ENCODE measurements around the gene USP6.
"Not testable (repeated sequence)": the region's sequence is repeated elsewhere in the genome, so short reads cannot be mapped to it uniquely, and the experiment has no call there.

The USP6 gene

DNA sequence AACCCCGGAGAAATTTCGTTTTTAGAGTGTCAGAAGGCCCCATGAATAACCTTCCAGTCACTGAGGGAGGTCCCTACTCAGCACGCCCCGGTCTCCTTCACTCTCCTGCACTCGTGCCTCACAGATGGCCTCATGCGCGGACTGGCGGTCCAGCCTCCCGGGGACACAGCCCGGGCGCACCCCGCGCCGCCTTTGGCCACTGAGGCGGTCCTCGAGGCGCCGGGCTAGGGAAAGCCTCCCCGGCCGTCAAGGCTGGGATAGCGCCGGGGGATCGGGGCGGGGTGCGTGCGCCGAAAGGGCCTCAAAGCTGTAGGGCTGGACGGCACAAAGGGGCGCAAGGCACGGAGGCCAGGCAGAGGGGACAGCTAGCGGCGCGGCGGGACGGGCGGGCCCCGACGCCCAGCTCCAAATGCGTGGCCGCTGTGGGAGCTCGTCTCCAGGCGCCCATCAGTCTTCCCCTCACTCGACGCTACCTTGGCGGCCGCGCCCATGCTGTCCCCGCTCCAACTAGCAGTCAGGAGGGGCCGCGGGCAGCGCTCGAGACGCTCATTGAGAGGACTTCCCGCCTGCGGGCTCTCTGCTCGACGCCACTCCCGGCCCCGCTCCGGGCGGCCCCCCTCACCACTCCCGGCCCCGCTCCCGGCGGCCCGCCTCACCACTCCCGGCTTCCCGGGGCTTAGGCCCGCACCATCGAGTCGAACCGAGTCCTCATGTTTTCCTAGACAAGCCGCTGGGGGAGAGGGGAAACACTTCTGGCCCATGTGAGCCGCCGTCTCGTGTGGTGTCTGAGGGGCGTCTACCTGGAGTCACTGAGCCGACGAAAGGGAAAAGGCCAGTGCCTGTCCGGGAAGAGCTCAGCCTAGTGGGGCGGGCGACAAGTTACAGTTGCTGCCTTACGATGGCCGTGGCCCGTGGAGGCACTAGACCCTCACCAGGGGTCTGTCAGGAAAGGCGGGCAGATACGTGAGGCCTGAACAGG, at the start of gene USP6:
Gene USP6 (plus strand): TSS at position 360 of the 979 bp plus-strand sequence. CDS start 14,336 bp downstream, outside the sequence.
- no peak for DNase-seq

DNA sequence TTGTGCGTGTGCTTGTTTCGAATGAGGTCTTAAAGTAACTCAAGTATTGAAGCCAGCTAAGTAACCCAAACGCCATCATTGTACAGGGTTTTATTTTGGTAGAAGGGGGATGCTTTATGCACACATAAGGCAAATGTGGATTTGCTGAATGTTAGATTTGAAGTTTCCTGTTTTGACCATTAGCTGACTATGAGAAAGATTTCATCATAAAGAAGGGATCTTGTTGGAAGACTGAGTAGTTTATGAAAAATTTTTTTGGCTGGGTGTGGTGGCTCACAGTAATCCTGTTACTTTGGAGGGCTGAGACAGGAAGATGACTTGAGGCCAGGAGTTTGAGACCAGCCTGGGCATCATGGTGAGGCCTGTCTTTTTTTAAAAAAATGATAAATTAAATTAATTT, 47.6 kb upstream of the USP6 start:
- DNase-seq: no peak

DNA sequence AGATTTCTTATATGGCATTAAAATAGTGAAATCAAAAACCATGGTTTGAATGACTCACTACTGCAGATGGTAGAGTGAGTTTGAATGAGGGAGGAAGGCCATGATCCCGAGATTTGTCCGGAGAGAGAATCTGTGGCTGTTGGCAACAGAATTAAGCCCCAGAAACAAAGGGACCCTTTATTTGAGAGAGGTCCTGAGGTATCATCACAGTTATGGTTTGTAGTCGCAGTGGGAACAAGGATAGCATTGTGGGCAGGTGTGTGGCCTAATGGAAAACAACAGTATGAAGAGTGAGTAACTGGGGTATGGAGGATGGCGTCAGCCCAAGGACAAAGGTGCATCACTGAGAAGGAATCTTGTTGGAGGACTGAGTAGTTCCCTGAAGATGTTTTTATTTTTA, 46.1 kb upstream of the USP6 start:
- no peak for DNase-seq

DNA sequence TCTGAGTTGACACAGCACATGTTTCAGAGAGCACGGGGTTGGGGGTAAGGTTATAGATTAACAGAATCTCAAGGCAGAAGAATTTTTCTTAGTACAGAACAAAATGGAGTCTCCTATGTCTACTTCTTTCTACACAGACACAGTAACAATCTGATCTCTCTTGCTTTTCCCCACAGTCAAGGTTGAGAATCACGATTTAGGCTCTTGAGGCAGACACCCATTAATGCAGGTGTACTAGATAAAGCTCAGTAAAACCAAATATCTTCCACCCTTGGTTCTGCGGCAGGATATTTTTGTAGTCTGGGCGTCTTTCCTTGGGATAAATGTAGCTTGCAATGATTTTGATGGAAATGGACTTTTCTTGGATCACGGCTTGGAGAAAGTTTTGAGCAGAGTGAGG, 40.4 kb upstream of the USP6 start:
- not testable (repeated sequence) for DNase-seq

DNA sequence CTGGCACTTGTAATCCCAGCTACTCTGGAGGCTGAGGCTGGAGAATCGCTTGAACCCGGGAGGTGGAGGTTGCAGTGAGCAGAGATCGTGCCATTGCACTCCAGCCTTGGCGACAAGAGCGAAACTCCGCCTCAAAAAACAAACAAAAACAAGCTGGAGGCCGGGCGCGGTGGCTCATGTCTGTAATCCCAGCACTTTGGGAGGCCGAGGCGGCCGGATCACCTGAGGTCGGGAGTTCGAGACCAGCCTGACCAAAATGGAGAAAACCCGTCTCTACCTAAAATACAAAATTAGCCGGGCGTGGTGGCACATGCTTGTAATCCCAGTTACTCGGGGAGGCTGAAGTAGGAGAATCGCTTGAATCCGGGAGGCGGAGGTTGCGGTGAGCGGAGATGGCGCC, 38.6 kb upstream of the USP6 start:
- not testable (repeated sequence) for DNase-seq

DNA sequence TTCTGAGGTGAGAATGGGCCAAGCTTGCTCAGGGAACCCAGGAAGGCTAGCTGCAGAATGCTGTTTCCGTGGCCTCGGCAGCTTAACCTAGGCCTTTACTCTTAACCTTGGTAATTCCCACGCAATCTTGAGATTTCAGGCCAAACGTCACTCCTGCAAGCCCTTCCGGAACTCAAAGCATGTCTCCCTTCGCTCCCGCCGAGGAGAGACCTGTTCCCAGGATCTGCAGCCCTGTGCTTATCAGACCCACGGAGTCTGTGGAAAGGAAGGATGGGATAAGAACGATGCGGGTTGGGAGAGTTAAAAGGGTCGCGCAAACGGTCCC, 38.1 kb upstream of the USP6 start:
- no peak for DNase-seq

DNA sequence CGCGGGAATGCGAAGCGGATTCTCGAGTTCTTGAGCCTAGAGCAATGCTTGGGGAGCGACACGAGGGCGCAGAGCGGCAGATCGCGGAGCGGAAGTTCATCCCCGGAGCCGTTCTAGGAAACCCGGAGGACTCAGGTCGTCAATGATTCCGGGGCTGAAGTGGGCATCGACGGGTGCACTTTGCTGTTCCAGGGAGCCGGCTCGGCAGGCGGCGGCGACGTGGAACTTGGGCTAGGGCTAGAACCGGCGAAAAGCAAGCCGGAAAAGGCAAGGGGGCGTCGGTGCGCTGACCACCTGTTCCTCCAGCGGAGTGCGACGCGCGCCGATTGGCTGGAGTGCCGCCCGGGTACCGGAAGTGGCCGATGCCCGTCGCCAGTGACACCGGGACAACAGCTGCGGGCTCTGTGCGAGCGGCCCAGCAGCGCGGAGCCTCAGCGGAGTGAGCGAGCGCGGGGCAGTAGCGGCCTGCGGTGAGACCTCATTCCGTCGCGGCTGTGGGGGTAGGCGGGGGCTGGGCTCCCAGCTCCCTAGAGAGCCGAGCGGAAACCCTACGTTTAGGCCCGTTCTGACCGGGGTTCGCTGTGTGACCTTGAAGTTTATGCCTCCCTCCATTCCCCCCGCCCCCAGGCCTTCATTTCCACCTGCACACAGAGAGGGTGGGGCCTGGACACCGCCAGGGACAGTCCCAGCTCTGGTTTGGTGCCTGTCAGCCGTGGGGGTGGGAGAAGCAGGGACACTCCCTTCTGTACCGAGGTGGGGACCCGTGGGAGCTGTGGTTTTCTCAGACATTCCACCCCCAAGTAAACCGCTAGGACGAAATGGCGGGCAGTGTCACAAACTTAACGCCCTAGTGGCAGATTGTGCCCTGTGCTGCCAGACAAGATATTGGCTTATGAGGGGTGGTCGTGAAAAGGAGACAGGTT, 37.5 kb upstream of the USP6 start, which contains the start of gene ZFP3:
Gene ZFP3 (plus strand): TSS at position 362 of the 923 bp plus-strand sequence. CDS start 13,038 bp downstream, outside the sequence.
- DNase-seq: no peak

DNA sequence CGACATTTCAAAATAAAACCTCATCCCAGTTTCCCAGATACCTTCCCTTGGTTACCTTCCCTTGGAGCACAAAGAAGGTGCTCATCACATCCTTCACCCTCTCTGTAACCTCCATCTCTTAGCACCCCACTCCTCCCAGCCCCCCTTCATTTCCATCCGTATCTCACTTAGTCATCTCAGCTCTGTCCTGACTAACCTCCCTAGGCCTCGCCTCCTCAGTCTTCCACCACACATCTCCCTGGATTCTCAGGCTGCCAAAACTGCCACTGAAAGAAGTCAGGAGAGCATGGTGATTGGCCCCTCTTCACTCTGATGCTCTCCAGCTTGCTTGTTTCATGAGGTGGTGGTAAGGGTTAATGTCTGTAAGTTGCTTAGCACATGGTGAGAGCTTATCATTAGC, 35.2 kb upstream of the USP6 start:
- no peak for DNase-seq

DNA sequence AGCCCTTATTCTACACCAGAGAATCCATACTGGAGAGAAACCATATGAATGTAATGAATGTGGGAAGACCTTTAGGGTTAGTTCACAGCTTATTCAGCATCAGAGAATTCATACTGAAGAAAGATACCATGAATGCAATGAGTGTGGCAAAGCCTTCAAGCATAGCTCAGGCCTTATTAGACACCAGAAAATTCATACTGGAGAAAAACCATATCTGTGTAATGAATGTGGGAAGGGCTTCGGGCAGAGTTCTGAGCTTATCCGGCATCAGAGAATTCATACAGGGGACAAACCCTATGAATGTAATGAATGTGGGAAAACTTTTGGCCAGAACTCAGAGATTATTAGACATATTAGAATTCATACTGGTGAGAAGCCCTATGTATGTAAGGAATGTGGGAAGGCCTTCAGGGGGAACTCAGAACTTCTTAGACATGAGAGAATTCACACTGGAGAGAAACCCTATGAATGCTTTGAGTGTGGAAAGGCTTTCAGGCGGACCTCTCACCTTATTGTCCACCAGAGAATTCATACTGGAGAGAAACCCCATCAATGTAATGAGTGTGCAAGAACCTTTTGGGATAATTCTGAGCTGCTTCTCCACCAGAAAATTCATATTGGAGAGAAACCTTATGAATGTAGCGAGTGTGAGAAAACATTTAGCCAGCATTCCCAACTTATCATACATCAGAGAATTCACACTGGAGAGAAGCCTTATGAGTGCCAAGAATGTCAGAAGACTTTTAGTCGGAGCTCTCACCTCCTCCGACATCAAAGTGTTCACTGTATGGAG, 23.4 kb upstream of the USP6 start:
- no peak for DNase-seq

DNA sequence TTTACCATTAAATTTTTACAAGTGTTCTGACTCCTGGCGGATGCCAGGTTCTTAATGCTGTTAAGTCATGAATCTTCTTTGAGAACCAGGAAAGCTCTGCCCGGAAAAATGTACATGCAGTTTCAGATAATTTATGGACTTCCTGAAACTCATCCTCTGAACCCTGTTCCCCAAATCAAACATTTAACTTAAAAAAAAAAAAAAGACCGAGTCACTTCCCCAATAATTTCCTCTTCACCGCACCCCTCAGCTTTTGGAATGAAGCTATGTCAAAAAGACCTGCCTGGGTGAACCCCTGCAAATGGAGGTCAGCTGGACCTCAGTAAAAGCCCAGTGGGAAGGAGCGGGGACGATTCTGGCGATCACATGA, 19.1 kb upstream of the USP6 start:
- no peak for DNase-seq

DNA sequence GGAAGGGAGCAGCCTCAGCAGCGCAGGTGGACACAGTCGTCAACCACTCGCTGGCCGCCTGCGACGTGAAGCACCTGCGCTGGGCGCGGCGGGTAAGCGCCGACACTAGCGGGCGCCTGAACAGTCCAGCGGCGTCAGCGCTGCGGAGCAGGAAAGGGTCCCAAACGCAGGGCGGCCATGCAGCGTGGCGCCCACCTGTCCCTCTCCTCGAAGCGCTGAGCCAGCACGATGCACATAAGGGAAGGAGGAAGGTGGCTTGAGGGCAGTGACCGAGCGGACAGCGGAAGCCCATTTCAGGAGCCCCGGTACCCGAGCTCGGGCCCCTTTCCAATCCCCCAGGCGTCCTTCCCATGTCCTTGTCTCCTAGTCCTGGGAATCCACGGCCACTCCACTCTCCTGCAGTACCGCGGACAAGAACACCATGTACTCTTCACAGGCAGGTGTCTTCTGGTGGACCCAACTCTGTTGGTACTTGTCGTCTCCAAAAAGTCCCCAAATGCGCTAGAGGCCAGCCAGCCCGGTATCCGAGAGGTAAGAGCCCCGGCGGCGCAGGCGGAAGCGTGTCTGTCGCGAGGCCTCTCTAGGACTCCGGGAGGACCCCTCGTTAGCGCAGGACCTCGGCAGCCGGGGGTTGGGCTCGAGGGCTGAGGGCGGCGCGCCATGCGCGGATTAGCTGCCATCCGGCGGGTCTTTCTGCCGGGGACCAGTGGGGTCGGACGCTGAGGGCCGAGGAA, 18.6 kb upstream of the USP6 start:
- no peak for DNase-seq

DNA sequence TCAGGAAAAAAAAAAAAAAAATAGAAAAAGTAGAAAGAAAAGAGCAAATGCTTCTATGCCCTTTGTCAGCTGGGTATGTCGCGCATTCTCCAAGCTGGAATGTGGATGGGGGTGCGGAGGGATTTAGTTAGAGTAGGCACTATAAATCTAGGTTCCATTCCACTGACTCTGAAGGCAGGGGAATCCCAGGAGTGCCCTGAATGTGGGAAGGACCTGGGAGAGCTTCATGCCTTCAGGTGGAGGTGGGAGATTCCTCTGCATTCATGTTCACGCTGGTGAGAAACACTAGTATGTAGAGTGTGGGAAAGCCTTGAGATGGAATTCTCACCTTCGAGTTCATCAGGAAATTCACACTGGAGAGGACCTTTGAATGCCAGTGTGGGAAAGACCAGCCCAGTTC, 16.6 kb upstream of the USP6 start:
- DNase-seq: no peak

DNA sequence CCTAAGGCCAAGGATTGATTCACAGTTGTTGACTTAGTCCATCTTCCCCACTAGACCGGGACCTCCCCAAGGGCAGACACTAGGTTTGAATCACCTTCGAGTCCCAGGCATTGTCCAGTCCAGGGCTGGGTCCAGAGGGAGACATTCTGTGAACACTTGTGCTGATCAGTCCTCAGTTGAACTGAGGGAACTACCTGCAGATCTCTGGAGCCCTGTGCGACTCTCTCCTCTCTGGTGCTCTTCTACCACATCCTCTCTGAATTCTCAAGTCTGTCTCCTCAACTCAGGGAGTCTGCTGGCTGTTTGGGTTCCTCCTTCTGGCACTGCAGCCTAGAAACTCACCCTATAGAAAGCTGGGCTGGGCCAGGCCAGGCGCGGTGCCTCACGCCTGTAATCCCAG, 15.0 kb upstream of the USP6 start:
- no peak for DNase-seq

DNA sequence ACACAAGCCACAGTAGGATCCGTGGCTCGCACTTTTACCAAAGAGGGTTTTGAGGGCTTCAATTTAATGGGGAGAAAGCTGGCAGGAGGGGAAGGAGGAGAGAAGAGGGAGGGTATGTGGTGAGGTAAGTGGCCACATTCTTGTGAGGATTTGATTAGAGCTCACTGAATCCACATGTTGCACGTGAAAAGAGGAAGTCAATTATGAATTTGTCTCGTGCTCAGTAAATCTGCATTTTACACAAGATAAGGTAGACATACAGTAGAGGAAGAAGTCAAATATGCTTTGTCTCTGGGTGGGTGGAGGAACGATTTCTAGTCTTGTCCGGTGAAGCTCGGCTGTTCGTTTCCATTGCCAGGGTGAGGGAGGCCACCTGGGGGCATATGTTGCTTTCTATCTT, 5.0 kb upstream of the USP6 start:
- no peak for DNase-seq

DNA sequence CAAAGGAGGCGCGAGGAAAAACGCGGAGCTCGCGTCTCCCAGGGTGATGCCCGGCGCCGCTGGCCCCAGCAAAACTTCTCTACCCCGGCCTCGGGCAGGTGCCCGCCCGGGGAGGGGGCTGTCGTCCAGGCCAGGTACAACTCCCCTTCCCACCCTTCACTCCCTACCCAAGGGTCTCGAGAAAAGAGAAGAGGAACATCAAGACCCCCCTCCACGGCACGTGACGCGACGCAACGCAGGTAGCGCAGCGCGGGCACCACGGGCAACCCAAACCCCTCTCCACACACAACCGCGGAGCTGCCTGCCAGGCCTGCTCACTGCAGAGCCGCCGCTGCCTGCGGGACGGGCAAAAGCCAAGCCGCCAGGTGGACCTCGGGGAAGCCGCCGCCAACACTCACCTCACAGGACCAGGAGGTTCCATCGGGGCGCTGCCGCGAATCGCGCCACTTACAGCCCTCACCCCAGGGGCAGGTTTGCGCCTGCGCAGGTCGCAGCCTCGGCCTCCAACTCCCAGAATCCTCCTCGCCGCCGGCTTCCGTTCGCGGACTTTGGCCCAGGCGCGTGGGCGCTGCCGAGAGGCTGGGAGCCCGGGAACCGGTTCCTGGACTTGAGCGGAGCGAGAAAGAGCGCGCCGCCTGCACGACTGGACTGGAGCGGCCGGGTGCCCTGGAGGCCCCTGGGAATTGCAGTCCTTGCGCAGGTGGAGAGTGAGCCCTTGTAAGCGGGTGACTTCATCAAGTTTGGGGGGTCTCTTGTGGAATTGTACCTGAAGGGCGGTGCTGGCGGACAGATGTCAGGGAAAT, 4.2 kb upstream of the USP6 start, which contains the start of gene ZNF232:
Gene ZNF232 (minus strand): TSS at position 477 of the 803 bp plus-strand sequence. CDS start 56 bp downstream, at position 421.
- DNase-seq: peak; percentile 83

DNA sequence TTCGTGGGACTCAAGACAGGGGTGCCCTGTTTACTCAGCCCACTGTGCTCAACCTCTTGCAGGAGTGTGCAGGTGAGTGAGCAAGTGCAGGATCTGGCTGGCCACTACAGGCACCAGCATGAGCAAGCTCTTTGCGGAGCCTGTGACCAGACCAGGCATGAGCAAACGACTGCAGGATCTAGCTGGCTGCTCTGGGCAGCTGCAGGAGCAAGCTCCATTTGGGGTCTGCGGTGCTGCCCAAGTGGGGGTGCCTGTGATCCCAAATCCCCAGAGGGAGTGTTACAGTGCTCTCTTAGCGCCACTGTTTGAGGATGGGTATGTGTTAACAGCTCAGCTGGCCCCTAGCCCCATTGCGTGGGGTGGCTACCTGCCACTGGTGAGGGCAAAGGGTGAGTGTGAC, 2.4 kb downstream of the USP6 start:
- DNase-seq: no peak

DNA sequence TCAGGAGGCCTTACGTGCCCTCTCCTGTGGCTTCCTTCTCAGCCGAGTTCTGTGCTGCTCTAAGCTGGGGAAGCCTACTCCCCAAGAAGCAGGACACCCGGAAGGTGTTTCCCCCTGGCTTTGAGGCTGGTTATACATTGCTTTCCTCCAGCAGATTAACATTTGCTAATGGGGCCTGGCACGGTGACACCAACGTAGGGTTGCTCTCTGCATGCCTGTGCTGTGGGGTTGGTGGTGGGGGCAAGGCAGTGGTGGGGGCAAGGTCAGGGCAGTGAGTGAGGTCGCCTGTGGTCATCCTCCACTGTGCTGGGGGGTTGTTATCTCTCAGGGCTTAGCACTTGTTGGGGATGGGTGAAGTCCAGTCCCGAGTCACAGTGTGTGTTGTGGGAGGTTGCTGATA, 4.2 kb downstream of the USP6 start:
- DNase-seq: no peak

DNA sequence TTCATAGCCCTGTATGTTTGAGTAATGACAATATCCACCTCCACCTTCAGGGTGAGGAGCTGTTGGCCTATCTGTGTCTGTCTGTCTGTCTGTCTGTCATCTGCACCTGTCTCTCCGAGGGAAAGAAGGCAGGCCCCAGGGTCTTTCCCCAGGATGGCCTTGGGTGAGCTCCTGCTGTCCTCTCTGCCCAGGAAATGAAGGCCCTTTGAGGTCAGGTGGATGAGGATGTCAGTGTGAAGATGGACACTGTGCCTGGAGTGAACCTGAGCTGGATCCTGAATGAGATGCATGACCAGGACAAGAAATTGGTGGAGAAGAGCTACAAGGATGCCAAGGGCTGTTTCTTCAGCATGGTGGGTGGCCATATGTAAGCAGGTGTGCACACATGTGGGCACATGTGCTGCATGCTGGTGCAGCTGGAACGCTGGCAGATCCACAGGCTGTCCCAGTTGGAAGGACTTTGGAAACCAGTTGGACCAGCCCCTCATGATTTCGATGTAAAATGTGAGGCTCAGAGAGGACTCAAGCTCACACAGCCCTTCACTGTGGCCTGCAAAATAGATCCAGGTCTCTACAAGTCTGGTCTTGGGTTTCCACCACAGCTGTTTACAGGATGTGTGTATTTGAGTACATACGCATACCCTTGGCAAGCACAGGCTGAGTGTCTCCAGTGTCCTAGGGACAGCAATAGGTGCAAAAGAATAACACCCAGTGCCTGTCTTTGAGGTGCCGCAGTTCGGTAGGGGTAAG, 4.8 kb downstream of the USP6 start:
- DNase-seq: not testable (repeated sequence)

DNA sequence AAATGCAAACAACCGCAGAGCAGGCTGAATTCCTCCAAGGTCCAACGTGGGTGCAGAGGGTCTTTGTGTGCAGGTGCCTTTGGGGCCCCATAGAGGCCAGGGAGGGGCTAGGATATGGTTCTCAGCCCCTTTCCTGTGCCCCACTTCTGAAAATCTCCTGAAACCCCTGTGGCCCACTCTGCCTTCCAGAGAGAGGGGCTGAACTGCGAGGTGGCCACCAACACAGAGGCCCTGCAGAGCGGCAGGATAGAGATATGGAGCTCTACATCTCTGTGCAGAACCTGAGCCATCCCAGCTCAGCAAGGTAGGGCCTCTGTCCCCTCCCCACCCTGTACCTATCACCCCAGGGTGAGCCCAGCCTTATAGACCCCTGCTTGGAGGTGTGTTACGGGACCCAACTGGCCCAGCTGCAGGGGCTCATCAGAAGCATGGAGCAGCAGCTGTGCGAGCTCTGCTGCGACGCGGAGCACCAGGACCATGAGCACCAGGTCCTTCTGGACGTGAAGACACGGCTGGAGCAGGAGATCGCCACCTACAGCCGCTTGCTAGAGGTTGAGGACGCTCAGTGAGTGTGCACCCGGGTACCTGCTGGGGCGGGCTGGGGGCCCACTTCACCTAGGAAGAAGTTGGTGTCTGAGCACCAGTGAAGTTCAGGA, 5.5 kb downstream of the USP6 start:
- DNase-seq: no peak

DNA sequence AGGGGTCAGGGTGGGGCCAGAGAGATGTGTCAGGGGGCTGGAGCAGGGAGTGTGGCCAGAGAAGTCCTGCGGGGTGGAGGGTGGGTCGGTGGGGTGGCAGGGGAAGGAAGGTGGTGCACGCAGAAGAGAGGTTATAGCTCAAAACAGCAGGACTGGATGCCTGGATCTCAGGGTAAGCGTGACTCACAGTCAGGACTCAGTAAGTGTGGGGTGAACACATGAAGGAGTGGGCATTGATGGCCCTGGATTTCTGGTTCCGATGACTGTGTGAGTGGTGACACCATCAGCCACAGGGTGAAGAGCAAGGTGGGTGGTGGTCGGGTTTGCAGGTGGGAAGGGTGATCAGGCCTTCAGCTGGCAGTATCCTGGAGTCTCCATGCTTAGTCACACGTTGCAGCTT, 6.2 kb downstream of the USP6 start:
- not testable (repeated sequence) for DNase-seq

Data from GDM1 (cell line).